OCI-LY1 (cell line): Measurements from ENCODE around the gene SLC4A11.

ENCODE experiments used
- EZH2 ChIP-seq: fragments of 200-600 bp; sonication (generic), shearing (Covaris generic); IDR thresholded peaks from 2 replicates; pipeline ENCODE4 v1.8.0; 2017; ENCODE audit warnings: borderline replicate concordance, mixed run types, mild to moderate bottlenecking, antibody characterized with exemption, low read length, moderate library complexity, mixed read lengths
- TF ChIP-seq, protein P1 (sequence below): fragments of 200-600 bp; sonication (generic), shearing (Covaris generic); IDR thresholded peaks from 2 replicates; pipeline ENCODE4 v1.5.1; 2017; ENCODE audit warnings: mild to moderate bottlenecking, antibody characterized with exemption, low read length, moderate library complexity, mixed read lengths

GRCh38 chr20:3177746-3178485, 61.1 kb downstream of the SLC4A11 start:
- TF ChIP-seq EZH2 = no peak
- TF ChIP-seq, protein P1, sequence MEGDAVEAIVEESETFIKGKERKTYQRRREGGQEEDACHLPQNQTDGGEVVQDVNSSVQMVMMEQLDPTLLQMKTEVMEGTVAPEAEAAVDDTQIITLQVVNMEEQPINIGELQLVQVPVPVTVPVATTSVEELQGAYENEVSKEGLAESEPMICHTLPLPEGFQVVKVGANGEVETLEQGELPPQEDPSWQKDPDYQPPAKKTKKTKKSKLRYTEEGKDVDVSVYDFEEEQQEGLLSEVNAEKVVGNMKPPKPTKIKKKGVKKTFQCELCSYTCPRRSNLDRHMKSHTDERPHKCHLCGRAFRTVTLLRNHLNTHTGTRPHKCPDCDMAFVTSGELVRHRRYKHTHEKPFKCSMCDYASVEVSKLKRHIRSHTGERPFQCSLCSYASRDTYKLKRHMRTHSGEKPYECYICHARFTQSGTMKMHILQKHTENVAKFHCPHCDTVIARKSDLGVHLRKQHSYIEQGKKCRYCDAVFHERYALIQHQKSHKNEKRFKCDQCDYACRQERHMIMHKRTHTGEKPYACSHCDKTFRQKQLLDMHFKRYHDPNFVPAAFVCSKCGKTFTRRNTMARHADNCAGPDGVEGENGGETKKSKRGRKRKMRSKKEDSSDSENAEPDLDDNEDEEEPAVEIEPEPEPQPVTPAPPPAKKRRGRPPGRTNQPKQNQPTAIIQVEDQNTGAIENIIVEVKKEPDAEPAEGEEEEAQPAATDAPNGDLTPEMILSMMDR = no peak
